Stimulated activated CD4-positive, alpha-beta T cell treated with anti-CD3 and anti-CD28 coated beads, Interleukin-15, amount 100 ng/mL, for 48 hours (primary cell): ENCODE data around the gene MAGI1.

Source experiments
- DNase-seq, 2 donors: peaks; one replicate each; pipeline ENCODE4 v3.0.0-alpha.2; 2020; ENCODE audit warnings: low read depth in 2 of 2

The MAGI1 gene

GRCh38 chr3:65807225-65807624 lies 231.5 kb downstream of the MAGI1 start:
- DNase-seq = no peak

GRCh38 chr3:65806600-65806999 lies 232.1 kb downstream of the MAGI1 start:
- DNase-seq = no peak

- DNase-seq = no peak
Observed at GRCh38 chr3:65796676-65797075, 242.0 kb downstream of the MAGI1 start.

- no peak for DNase-seq
Observed at GRCh38 chr3:65795166-65795565, 243.6 kb downstream of the MAGI1 start.

GRCh38 chr3:65793495-65794200 lies 245.1 kb downstream of the MAGI1 start:
- no peak for DNase-seq

- no peak for DNase-seq
Observed at GRCh38 chr3:65788461-65788860, 250.3 kb downstream of the MAGI1 start.

- DNase-seq = no peak
Observed at GRCh38 chr3:65787827-65788226, 250.9 kb downstream of the MAGI1 start.

- no peak for DNase-seq
Observed at GRCh38 chr3:65787340-65787739, 251.4 kb downstream of the MAGI1 start.

- no peak for DNase-seq
Observed at GRCh38 chr3:65786890-65787289, 251.8 kb downstream of the MAGI1 start.

- DNase-seq = no peak
Observed at GRCh38 chr3:65785065-65785645, 253.6 kb downstream of the MAGI1 start.

GRCh38 chr3:65783117-65783516 lies 255.6 kb downstream of the MAGI1 start:
- no peak for DNase-seq

GRCh38 chr3:65781594-65781993 lies 257.1 kb downstream of the MAGI1 start:
- DNase-seq = no peak

GRCh38 chr3:65779390-65779789 lies 259.3 kb downstream of the MAGI1 start:
- no peak for DNase-seq

- no peak for DNase-seq
Observed at GRCh38 chr3:65778968-65779367, 259.8 kb downstream of the MAGI1 start.

- DNase-seq = no peak
Observed at GRCh38 chr3:65777050-65777449, 261.7 kb downstream of the MAGI1 start.

GRCh38 chr3:65776494-65776893 lies 262.2 kb downstream of the MAGI1 start:
- no peak for DNase-seq

- DNase-seq = no peak
Observed at GRCh38 chr3:65776081-65776480, 262.6 kb downstream of the MAGI1 start.

- DNase-seq = no peak
Observed at GRCh38 chr3:65772758-65773157, 266.0 kb downstream of the MAGI1 start.

- no peak for DNase-seq
Observed at GRCh38 chr3:65767551-65767950, 271.2 kb downstream of the MAGI1 start.

GRCh38 chr3:65762235-65762580 lies 276.5 kb downstream of the MAGI1 start:
- DNase-seq = no peak

- no peak for DNase-seq
Observed at GRCh38 chr3:65761446-65762234, 277.1 kb downstream of the MAGI1 start.

GRCh38 chr3:65758876-65759598 lies 279.7 kb downstream of the MAGI1 start:
- DNase-seq = no peak
